ENCODE data around the gene RBBP8. TPM values are rescaled to one million over a fixed set of nuclear protein-coding genes. Genes with fewer than 3 reads are reported as not detected.
"Not testable (repeated sequence)": the region's sequence is repeated elsewhere in the genome, so short reads cannot be mapped to it uniquely, and the experiment has no call there.

RBBP8 gene
- 10 to 100 TPM in 3 of 6 donors, 1 to 10 TPM in 3; 6.4 to 12.3 (median 9.9) TPM for polyA plus RNA-seq (ENCODE audit: low read depth in 6 of 6)

DNA sequence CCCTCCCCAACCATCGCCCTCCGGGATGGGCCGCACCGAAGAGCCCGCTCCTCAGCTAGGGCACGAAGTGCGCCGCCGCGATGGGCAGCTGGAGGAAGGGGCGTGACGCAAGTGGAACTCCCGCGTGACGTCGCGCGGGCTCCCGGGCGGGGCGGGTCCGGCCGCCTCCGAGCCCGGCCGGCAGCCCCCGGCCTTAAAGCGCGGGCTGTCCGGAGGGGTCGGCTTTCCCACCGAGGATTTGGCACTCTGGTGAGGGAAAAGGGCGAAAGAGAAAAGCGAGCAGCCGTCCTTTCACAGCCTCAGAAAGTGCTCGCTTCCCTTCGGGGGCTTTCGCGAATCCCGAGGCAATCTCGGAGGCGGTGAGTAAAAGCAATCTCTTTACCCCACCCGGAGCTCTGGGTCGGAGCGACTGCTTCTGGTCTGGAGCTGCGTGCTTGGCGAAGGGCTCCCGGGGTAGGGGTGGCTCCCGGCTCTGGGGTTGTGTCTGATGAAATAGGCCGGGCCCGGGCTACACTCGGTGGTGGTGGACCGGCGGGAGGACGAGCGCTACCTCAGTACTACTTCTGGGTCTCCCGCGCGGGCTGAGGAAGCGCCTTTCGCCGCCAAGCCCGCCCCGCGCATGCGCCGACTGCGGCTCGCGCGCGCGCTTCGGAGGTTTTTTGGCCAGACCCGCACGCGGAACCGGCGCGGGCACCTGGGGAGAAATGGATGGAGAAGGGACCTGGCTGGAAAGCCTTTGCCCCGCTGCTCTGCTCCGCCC, at the start of gene RBBP8:
TSS of gene RBBP8 (plus strand) at position 123 of the 760 bp plus-strand sequence. CDS start 3,524 bp downstream, outside the sequence.
- Mint-ChIP-seq H3K27me3 (no peaks in the 10 kb centered on the region), H3K9me3 (no peaks in the 10 kb centered on the region), H3K4me1 (peaks cover 9 to 15% (median 14%) of the 10 kb centered on the region in 3 donors), H3K36me3 (peaks cover 0 to 8% of the 10 kb centered on the region in 2 donors), H3K4me3 (peak within 1 kb of the TSS; percentile 91 to 97 (median 94)), H3K27ac (peak within 1 kb of the TSS; percentile 95 to 99 (median 98))
- ATAC-seq (ENCODE audit: low read depth in 2 of 2) (peak; percentile 78 to 81), DNase-seq (peak; percentile 90)

DNA sequence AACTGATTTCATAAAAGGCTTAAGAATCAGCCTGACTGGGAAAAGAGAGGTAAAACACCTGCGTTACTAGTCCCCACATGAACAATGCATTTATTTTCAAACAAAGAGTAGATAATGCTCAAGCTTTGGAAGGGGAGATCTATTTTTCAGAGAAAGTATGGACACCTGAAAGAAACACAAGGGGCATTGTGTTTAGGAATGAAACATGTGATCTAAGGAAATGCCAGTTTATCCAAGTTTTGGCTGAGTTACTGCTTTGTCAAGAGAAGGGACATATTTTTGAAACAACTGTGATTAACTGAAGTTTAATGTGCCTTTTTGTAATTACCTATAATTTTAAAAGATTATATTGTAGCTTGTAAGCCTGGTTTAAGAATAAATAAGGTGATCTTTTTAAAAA, 49.3 kb upstream of the RBBP8 start:
- H3K27me3 Mint-ChIP-seq = peaks cover 0 to 6% (median 0%) of the 10 kb centered on the region in 3 donors
- ATAC-seq (ENCODE audit: low read depth in 2 of 2) (no peak), DNase-seq (no peak)
- H3K4me3 Mint-ChIP-seq = no peak overlapping the region
- H3K27ac Mint-ChIP-seq = no peak overlapping the region
- no peaks in the 10 kb centered on the region for H3K4me1 Mint-ChIP-seq
- peaks cover 0 to 11% (median 4%) of the 10 kb centered on the region in 7 donors for H3K9me3 Mint-ChIP-seq
- peaks cover 0 to 4% of the 10 kb centered on the region in 2 donors for H3K36me3 Mint-ChIP-seq

DNA sequence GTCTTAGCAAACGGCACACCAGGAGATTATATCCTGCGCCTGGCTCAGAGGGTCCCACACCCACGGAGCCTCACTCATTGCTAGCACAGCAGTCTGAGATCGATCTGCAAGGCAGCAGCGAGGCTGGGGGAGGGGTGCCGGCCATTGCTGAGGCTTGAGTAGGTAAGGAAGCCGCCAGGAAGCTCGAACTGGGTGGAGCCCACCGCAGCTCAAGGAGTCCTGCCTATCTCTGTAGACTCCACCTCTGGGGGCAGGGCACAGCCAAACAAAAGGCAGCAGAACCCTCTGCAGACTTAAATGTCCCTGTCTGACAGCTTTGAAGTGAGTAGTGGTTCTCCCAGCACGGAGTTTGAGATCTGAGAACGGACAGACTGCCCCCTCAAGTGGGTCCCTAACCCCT, 47.4 kb upstream of the RBBP8 start:
- H3K4me1 Mint-ChIP-seq; DNase-seq; H3K27me3 Mint-ChIP-seq; H3K4me3 Mint-ChIP-seq; H3K27ac Mint-ChIP-seq; ATAC-seq (ENCODE audit: low read depth in 2 of 2); H3K36me3 Mint-ChIP-seq: not testable (repeated sequence)
- H3K9me3 Mint-ChIP-seq = peaks cover 0 to 11% (median 4%) of the 10 kb centered on the region in 7 donors

DNA sequence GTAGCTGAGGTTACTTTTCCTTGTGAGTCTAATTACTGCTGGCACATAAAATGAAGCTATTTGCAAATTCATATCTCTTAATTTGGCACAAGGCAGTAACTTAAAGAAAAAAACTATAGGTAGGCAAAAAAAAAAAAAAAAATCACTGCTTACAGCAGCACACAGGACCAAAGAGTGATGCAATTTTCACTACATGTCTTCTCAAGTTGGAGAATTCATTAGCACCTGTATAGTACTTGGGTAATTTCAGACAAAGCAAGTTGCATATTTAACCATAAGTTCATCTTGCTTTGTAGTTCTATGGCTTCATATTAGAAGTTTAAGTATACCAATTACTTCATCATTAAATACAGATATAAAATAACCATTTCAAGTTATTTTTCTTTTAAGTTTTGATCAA, 33.7 kb upstream of the RBBP8 start:
- Mint-ChIP-seq H3K27me3 (no peaks in the 10 kb centered on the region), H3K9me3 (peaks cover 0 to 10% (median 6%) of the 10 kb centered on the region in 7 donors), H3K4me3 (no peak overlapping the region), H3K4me1 (no peaks in the 10 kb centered on the region), H3K36me3 (peaks cover 0 to 7% of the 10 kb centered on the region in 2 donors), H3K27ac (no peak overlapping the region)
- DNase-seq (no peak), ATAC-seq (ENCODE audit: low read depth in 2 of 2) (no peak)

DNA sequence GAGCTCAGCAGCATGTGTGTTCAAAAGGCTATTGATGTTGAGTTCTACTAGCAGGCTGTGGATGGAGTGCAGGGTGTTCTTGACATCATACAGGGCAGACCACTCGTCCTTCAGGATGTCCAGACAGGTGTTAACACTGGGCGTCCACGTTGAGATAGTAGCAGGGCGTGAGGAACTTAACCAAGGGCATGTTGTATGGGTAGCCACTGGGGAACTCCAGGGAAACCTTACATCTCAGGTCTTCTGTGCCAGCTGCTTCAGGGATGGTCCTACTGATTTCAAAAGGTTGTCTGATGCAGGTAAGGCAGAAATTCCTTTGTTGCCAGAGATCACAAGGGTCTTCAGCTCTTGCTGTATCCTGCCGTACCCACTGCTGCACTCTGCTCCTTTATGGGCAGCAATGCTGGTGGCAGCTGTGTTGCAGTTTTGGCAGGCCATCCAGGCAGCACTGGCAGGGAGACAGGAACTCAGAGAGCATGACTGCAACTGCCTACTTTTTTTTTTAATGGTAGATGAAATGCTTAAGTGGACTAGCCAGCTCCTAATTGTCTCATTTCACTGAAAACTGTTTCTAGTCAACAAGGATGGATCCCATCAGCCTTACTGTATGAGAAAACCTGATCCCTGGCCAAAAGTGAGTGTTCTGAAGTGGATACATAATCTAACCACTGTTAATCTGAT, 32.4 kb upstream of the RBBP8 start:
- Mint-ChIP-seq H3K27ac (peak overlapping the region in 1 of 6 donors; percentile 10), H3K4me1 (no peaks in the 10 kb centered on the region), H3K9me3 (peaks cover 0 to 8% (median 6%) of the 10 kb centered on the region in 7 donors), H3K27me3 (no peaks in the 10 kb centered on the region), H3K36me3 (peaks cover 0 to 7% of the 10 kb centered on the region in 2 donors), H3K4me3 (no peak overlapping the region)
- ATAC-seq (ENCODE audit: low read depth in 2 of 2) (no peak), DNase-seq (no peak)

DNA sequence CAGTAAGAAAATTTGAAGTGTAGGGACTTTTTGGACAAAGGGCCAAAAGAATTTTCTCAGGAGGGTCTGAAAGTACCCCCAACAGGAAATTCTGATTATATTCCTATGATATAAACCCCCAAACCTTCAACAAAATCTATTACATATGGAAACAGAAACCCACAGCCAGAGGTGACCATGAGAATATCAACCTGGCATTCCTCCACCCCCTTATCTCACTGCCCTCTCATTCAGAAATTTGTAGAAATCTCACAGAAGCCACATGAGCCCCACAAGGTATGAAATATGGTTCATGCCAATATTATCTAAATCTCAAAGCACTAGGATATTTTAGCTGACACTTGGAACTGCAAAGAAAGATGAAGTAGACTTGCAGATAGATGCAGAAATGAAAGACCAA, 31.0 kb upstream of the RBBP8 start:
- Mint-ChIP-seq H3K4me1 (no peaks in the 10 kb centered on the region), H3K36me3 (peaks cover 0 to 7% of the 10 kb centered on the region in 2 donors), H3K27ac (no peak overlapping the region), H3K4me3 (no peak overlapping the region), H3K9me3 (peaks cover 0 to 8% (median 6%) of the 10 kb centered on the region in 7 donors), H3K27me3 (no peaks in the 10 kb centered on the region)
- no peak for ATAC-seq (ENCODE audit: low read depth in 2 of 2)
- no peak for DNase-seq

DNA sequence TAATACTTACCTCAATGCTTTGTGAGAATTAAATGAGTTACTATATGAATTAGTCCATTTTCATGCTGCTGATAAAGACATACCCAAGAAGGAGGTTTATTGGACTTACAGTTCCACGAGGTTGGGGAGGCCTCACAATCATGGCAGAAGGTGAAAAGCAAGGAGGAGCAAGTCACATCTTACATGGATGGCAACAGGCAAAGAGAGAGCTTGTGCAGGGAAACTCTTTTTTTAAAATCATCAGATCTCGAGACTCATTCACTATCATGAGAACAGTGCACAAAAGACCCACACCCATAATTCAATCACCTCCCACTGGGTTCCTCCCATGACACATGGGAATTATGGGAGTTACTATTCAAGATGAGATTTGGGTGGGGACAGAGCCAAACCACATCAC, 29.9 kb upstream of the RBBP8 start:
- not testable (repeated sequence) for H3K4me3 Mint-ChIP-seq; H3K4me1 Mint-ChIP-seq; ATAC-seq (ENCODE audit: low read depth in 2 of 2); H3K36me3 Mint-ChIP-seq; H3K27ac Mint-ChIP-seq; H3K9me3 Mint-ChIP-seq; H3K27me3 Mint-ChIP-seq; DNase-seq

DNA sequence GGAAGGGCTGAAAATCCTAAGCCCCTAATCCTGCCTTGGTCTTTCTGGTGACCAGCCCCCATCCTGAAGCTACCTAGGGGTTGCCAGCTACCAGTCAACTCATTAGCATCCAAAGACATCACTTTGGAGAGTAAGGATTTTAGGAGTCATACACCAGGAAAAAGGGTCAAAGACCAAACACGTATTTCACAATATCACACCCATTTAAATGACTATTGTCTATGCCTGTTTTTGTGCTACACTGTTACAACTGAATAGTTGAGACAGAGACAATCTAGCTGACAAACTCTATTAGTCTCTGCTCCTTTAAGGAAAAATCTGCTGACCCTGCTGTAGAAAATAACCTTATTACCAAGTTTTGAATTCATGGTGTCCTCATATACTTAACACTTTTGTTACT, 21.0 kb upstream of the RBBP8 start:
- Mint-ChIP-seq H3K27ac (no peak overlapping the region), H3K4me3 (no peak overlapping the region), H3K4me1 (no peaks in the 10 kb centered on the region), H3K9me3 (no peaks in the 10 kb centered on the region), H3K27me3 (no peaks in the 10 kb centered on the region), H3K36me3 (no peaks in the 10 kb centered on the region)
- ATAC-seq (ENCODE audit: low read depth in 2 of 2) (no peak), DNase-seq (no peak)

DNA sequence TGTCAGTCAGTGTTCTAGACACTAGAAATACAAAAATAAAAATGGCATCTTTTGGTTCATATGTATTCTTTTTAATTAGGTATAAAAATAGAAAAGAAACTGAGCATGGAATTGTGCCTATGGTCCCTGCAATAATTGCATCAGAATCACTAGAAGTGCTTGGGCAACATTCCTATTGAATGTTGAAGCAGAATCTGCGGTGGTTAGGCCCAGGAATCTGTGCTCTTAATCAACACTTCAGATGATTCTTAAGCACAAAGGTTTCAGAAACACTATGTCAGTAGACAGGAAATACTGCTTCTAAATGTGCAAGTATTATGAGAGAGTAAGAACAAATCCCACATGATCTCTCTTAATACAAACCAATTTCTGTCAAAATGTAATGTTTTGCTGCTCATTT, 20.3 kb upstream of the RBBP8 start:
- Mint-ChIP-seq H3K9me3 (no peaks in the 10 kb centered on the region), H3K27ac (peak overlapping the region in 1 of 6 donors; percentile 10), H3K27me3 (no peaks in the 10 kb centered on the region), H3K36me3 (no peaks in the 10 kb centered on the region), H3K4me3 (no peak overlapping the region), H3K4me1 (no peaks in the 10 kb centered on the region)
- DNase-seq (no peak), ATAC-seq (ENCODE audit: low read depth in 2 of 2) (no peak)

DNA sequence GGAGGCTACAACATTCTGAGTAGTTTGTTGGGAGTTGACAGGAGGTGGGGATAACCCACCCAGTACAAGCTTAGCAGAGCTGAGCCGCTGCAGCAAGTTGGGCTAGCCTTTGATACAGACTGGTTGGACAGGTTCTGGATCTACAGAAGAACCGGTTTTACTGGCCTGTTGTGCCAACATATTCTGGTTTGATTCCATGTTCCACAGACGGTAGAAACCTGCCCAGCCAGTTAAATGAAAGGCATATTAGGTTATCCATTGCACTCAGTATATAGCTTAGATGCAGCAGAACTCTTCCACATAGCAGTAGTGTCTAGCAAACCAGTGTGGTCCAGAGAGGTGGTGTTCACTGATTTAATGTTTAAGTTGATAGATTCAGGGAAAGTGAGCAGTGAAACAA, 19.3 kb upstream of the RBBP8 start:
- H3K4me3 Mint-ChIP-seq = no peak overlapping the region
- ATAC-seq (ENCODE audit: low read depth in 2 of 2) = no peak

DNA sequence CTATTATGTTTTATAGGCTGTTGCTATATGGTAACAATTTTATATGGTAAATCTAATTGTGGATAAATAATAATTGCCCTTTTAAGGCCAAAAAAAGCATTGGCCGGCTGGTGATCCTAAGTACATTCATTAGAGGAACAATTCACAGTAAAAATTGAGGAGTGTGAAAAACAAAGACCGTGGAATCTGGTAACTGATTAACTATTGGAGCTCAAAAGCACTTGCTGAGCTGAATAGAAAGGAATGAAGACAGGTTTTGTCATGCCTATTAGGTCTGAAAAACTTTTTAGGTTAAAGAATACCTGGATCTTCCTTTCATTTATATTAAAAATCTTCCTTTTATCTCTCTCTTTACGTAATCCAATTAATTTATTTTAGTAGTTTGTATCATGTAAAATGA, 18.5 kb upstream of the RBBP8 start:
- Mint-ChIP-seq H3K4me3 (no peak overlapping the region), H3K9me3 (no peaks in the 10 kb centered on the region), H3K36me3 (no peaks in the 10 kb centered on the region), H3K4me1 (no peaks in the 10 kb centered on the region), H3K27ac (no peak overlapping the region), H3K27me3 (no peaks in the 10 kb centered on the region)
- DNase-seq (no peak), ATAC-seq (ENCODE audit: low read depth in 2 of 2) (no peak)

More for the DNA sequence above, 19.3 kb upstream of the RBBP8 start:
- H3K27me3 Mint-ChIP-seq = no peaks in the 10 kb centered on the region
- H3K4me1 Mint-ChIP-seq = no peaks in the 10 kb centered on the region
- H3K27ac Mint-ChIP-seq = no peak overlapping the region
- H3K36me3 Mint-ChIP-seq = no peaks in the 10 kb centered on the region
- H3K9me3 Mint-ChIP-seq = no peaks in the 10 kb centered on the region
- DNase-seq = no peak

DNA sequence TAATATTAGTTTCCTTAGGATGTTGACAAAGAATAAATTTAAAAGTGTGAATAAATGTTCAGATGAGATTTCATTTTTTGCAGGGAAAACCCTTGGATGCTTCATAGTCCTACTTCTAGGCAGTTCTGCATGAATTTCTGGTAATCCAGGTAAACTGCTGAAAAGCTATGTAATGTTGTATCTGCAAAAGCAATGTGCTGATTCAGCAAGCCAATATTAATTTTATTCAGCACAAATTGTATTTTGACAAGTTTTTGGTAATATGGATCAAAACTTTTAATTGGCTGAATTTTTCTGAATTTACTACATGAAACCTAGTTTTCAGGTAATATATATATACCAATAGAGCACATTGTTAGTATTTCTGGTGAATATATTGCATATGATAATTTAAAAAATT, 17.8 kb upstream of the RBBP8 start:
- no peaks in the 10 kb centered on the region for H3K9me3 Mint-ChIP-seq
- H3K27ac Mint-ChIP-seq = no peak overlapping the region
- no peaks in the 10 kb centered on the region for H3K4me1 Mint-ChIP-seq
- H3K36me3 Mint-ChIP-seq = no peaks in the 10 kb centered on the region
- no peak overlapping the region for H3K4me3 Mint-ChIP-seq
- H3K27me3 Mint-ChIP-seq = no peaks in the 10 kb centered on the region
- DNase-seq (no peak), ATAC-seq (ENCODE audit: low read depth in 2 of 2) (no peak)

DNA sequence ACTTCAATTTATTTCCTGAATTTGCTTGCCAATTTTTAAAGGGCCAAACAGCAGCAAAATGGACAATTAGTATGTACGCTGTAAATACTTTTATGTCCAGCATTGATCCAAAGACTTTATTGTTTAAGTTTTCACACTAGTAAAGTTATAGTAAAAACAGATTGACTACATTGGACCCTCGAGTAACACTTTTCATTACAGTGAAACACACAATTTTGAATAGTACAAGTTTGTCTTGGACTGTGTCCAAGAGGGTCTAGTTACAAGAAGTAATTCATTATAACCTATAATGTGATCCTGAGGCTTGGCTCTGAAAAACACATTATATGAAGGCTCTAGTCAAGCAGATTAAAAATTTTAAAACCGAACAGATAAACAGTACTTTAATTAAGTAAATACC, 11.4 kb upstream of the RBBP8 start:
- ATAC-seq (ENCODE audit: low read depth in 2 of 2) = no peak
- Mint-ChIP-seq H3K9me3 (no peaks in the 10 kb centered on the region), H3K27ac (no peak overlapping the region), H3K27me3 (no peaks in the 10 kb centered on the region), H3K36me3 (no peaks in the 10 kb centered on the region), H3K4me3 (no peak overlapping the region), H3K4me1 (no peaks in the 10 kb centered on the region)
- DNase-seq = no peak

DNA sequence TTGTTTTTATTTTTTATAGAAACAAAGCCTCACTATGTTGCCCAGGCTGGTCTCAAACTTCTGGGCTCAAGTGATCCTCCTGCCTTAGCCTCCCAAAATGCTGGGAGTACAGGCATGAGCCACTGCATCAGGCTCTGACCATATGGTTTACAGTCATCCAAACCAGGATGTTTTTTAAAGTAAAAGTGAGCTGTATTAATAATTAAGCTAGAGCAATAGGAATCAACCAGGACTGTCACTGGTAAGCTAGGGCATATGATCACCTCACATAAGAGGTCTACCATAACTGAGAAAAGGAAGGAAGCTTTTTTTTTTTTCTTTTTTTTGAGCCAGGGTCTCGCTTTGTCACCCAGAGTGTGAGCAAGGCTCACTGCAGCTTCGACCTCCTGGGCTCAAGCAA, 8.5 kb upstream of the RBBP8 start:
- H3K4me1 Mint-ChIP-seq = peaks cover 0 to 4% (median 0%) of the 10 kb centered on the region in 3 donors
- no peaks in the 10 kb centered on the region for H3K9me3 Mint-ChIP-seq
- no peak overlapping the region for H3K27ac Mint-ChIP-seq
- no peaks in the 10 kb centered on the region for H3K36me3 Mint-ChIP-seq
- no peak for DNase-seq
- H3K4me3 Mint-ChIP-seq = no peak overlapping the region
- no peak for ATAC-seq (ENCODE audit: low read depth in 2 of 2)
- no peaks in the 10 kb centered on the region for H3K27me3 Mint-ChIP-seq

Data from naive B cell (primary cell).